Right renal cortex interstitium (tissue), 3 donors: ENCODE results near the gene ZYG11A. TPM values are rescaled to one million over a fixed set of nuclear protein-coding genes. Genes with fewer than 3 reads are reported as not detected.

ENCODE experiments used
- polyA plus RNA-seq, 3 donors: library from polyadenylated mRNA; unstranded; fragments of 120-200 nt; gene quantifications; one replicate each; pipeline ENCODE4 v1.2.1, GENCODE V29; 2013; ENCODE audit not compliant: insufficient read length in 3 of 3

The ZYG11A gene
- polyA plus RNA-seq, 3 donors, result 0.14 to 0.17 (median 0.15) TPM

Other genes with a start within 250 kb of the ZYG11A start
- gene GPX7, start 240.4 kb upstream of the ZYG11A start, polyA plus RNA-seq, result 10 to 100 TPM; 68.0 to 81.3 (median 68.5) TPM
- 1 to 10 TPM; 1.1 to 1.9 (median 1.6) TPM for gene SHISAL2A, start 209.6 kb upstream of the ZYG11A start, polyA plus RNA-seq
- 10 to 100 TPM; 17.8 to 20.2 (median 19.6) TPM for gene COA7, start 144.4 kb upstream of the ZYG11A start, polyA plus RNA-seq
- 10 to 100 TPM; 25.1 to 26.4 (median 25.2) TPM for gene ZYG11B, start 116.3 kb upstream of the ZYG11A start, polyA plus RNA-seq
- gene ECHDC2, start 79.0 kb downstream of the ZYG11A start, polyA plus RNA-seq, result 100 to 1,000 TPM; 107 to 108 (median 108) TPM
- 100 to 1,000 TPM; 236 to 247 (median 241) TPM for gene SCP2, start 84.5 kb downstream of the ZYG11A start, polyA plus RNA-seq
- 1 to 10 TPM; 1.4 to 1.8 (median 1.6) TPM for gene PODN, start 219.5 kb downstream of the ZYG11A start, polyA plus RNA-seq